GM12891 (cell line): ENCODE data around the gene NDUFS1.
A peak's percentile ranks its signal among the peaks of the same experiment; 100 is the strongest.
"Not testable (repeated sequence)": the region's sequence is repeated elsewhere in the genome, so short reads cannot be mapped to it uniquely, and the experiment has no call there.

ENCODE experiments used
- DNase-seq: peaks from one replicate; pipeline ENCODE4 v3.0.0; 2011; ENCODE audit warnings: low spot score; ENCODE audit not compliant: insufficient read length
- FAIRE-seq: peaks from 2 replicates; lab custom pipeline; 2011; peaks lifted over from hg19 to GRCh38; lab: Jason Lieb, UNC
- PAX5 ChIP-seq: IDR thresholded peaks from 2 replicates; pipeline ENCODE4 v1.6.1; 2011; ENCODE audit warnings: low read length, moderate library complexity, mild to moderate bottlenecking; ENCODE audit not compliant: insufficient read depth, severe bottlenecking
- POLR2A ChIP-seq: IDR thresholded peaks from 2 replicates; pipeline ENCODE4 v1.6.1; 2011; ENCODE audit warnings: low read depth, low read length, control low read depth
- POLR2AphosphoS5 ChIP-seq: IDR thresholded peaks from 2 replicates; pipeline ENCODE4 v1.6.1; 2011; ENCODE audit warnings: low read depth, low read length, control low read depth
- POU2F2 ChIP-seq: IDR thresholded peaks from 2 replicates; pipeline ENCODE4 v1.6.1; 2011; ENCODE audit warnings: low read depth, mild to moderate bottlenecking, control low read depth, low read length, moderate library complexity
- SPI1 ChIP-seq: IDR thresholded peaks from 2 replicates; pipeline ENCODE4 v1.6.1; 2011; ENCODE audit warnings: low read depth, low read length, control low read depth
- TAF1 ChIP-seq: IDR thresholded peaks from 2 replicates; pipeline ENCODE4 v1.6.1; 2011; ENCODE audit warnings: low read depth, low read length, control low read depth

Gene NDUFS1

GRCh38 chr2:206105038-206105437 lies 54.2 kb downstream of the NDUFS1 start:
- FAIRE-seq: no peak
- TF ChIP-seq POU2F2: no peak
- TF ChIP-seq POLR2A: no peak
- no peak for TF ChIP-seq PAX5
- no peak for TF ChIP-seq SPI1
- no peak for TF ChIP-seq POLR2AphosphoS5
- no peak for TF ChIP-seq TAF1

GRCh38 chr2:206098872-206099271 lies 60.4 kb downstream of the NDUFS1 start:
- FAIRE-seq, DNase-seq: not testable (repeated sequence)

More at GRCh38 chr2:206105038-206105437, 54.2 kb downstream of the NDUFS1 start:
- no peak for DNase-seq

- DNase-seq (no peak), FAIRE-seq (no peak)
- TF ChIP-seq PAX5 (no peak), TAF1 (no peak), SPI1 (no peak), POLR2A (no peak), POU2F2 (no peak), POLR2AphosphoS5 (no peak)
Observed at GRCh38 chr2:206098471-206098870, 60.8 kb downstream of the NDUFS1 start.

- no peak for FAIRE-seq
- no peak for DNase-seq
- TF ChIP-seq POU2F2 (no peak), POLR2A (no peak), TAF1 (no peak), POLR2AphosphoS5 (no peak), PAX5 (no peak), SPI1 (no peak)
Observed at GRCh38 chr2:206096876-206097275, 62.4 kb downstream of the NDUFS1 start.

- TF ChIP-seq POLR2AphosphoS5: no peak
- DNase-seq: no peak
- FAIRE-seq: no peak
Observed at GRCh38 chr2:206095536-206096332, 63.5 kb downstream of the NDUFS1 start.

- FAIRE-seq (no peak), DNase-seq (no peak)
- no peak for TF ChIP-seq POLR2AphosphoS5
- TF ChIP-seq TAF1: no peak
- TF ChIP-seq POU2F2: no peak
- TF ChIP-seq POLR2A: no peak
- no peak for TF ChIP-seq PAX5
- TF ChIP-seq SPI1: no peak
Observed at GRCh38 chr2:206092297-206092696, 66.9 kb downstream of the NDUFS1 start.

GRCh38 chr2:206088248-206088647 lies 71.0 kb downstream of the NDUFS1 start:
- DNase-seq: no peak
- no peak for TF ChIP-seq POLR2AphosphoS5
- FAIRE-seq: no peak

- DNase-seq: no peak
- peak; percentile 38 for FAIRE-seq
- no peak for TF ChIP-seq SPI1
- TF ChIP-seq TAF1: no peak
- TF ChIP-seq POLR2A: no peak
- no peak for TF ChIP-seq POLR2AphosphoS5
- TF ChIP-seq POU2F2: no peak
- TF ChIP-seq PAX5: no peak
Observed at GRCh38 chr2:206086716-206087350, 72.4 kb downstream of the NDUFS1 start.

- TF ChIP-seq PAX5: no peak
- TF ChIP-seq POLR2A: peak; percentile 89
- TF ChIP-seq SPI1: no peak
- TF ChIP-seq TAF1: 0 out of 2 replicates have a peak, but pooled peaks have one; percentile 10
- no peak for TF ChIP-seq POU2F2
- TF ChIP-seq POLR2AphosphoS5: peak; percentile 70; the same call in 1 of the 2 replicates
- FAIRE-seq: peak; percentile 97
Observed at GRCh38 chr2:206085742-206086445, 73.3 kb downstream of the NDUFS1 start, which contains the start of gene INO80D. Gene INO80D, minus strand, starts transcription at chr2:206086174. Its CDS starts 23,158 bp downstream, at chr2:206063016.

GRCh38 chr2:206084870-206085741 lies 74.1 kb downstream of the NDUFS1 start:
- TF ChIP-seq POLR2AphosphoS5 (no peak), TAF1 (no peak), POLR2A (no peak), POU2F2 (no peak), SPI1 (no peak), PAX5 (no peak)
- FAIRE-seq (no peak), DNase-seq (peak; percentile 18)

More at GRCh38 chr2:206085742-206086445, 73.3 kb downstream of the NDUFS1 start, which contains the start of gene INO80D:
- peak; percentile 54 for DNase-seq
